NCI-H2227 treated with DMSO at 0.1 percent for 48 hours (cell line): ENCODE data around the gene STK17B.
"Not testable (repeated sequence)": the region's sequence is repeated elsewhere in the genome, so short reads cannot be mapped to it uniquely, and the experiment has no call there.

ENCODE experiments used
- DNase-seq: peaks from one replicate; lab custom pipeline; 2025; lab: John Stamatoyannopoulos, UW

The STK17B gene

GRCh38 chr2:196112418-196113034, 58.9 kb downstream of the STK17B start:
- DNase-seq: no peak

GRCh38 chr2:196108604-196109003, 62.8 kb downstream of the STK17B start:
- no peak for DNase-seq

- no peak for DNase-seq
Observed at GRCh38 chr2:196105951-196106350, 65.4 kb downstream of the STK17B start.

GRCh38 chr2:196104066-196104465, 67.3 kb downstream of the STK17B start:
- no peak for DNase-seq

- DNase-seq: no peak
Observed at GRCh38 chr2:196103626-196104025, 67.8 kb downstream of the STK17B start.

- no peak for DNase-seq
Observed at GRCh38 chr2:196101325-196101991, 69.9 kb downstream of the STK17B start.

- no peak for DNase-seq
Observed at GRCh38 chr2:196099916-196100315, 71.5 kb downstream of the STK17B start.

GRCh38 chr2:196097864-196098660, 73.3 kb downstream of the STK17B start:
- DNase-seq: no peak

- no peak for DNase-seq
Observed at GRCh38 chr2:196096982-196097745, 74.2 kb downstream of the STK17B start.

GRCh38 chr2:196096264-196096663, 75.1 kb downstream of the STK17B start:
- DNase-seq: no peak

- DNase-seq: not testable (repeated sequence)
Observed at GRCh38 chr2:196089448-196089847, 81.9 kb downstream of the STK17B start.

- peak; percentile 93 for DNase-seq
Observed at GRCh38 chr2:196088203-196088602, 83.2 kb downstream of the STK17B start.

GRCh38 chr2:196086517-196087368, 84.6 kb downstream of the STK17B start:
- DNase-seq: no peak

GRCh38 chr2:196083601-196084000, 87.8 kb downstream of the STK17B start:
- no peak for DNase-seq
